Measurements from ENCODE around the gene SETD7.
A peak's percentile ranks its signal among the peaks of the same experiment; 100 is the strongest.

SETD7 gene

DNA sequence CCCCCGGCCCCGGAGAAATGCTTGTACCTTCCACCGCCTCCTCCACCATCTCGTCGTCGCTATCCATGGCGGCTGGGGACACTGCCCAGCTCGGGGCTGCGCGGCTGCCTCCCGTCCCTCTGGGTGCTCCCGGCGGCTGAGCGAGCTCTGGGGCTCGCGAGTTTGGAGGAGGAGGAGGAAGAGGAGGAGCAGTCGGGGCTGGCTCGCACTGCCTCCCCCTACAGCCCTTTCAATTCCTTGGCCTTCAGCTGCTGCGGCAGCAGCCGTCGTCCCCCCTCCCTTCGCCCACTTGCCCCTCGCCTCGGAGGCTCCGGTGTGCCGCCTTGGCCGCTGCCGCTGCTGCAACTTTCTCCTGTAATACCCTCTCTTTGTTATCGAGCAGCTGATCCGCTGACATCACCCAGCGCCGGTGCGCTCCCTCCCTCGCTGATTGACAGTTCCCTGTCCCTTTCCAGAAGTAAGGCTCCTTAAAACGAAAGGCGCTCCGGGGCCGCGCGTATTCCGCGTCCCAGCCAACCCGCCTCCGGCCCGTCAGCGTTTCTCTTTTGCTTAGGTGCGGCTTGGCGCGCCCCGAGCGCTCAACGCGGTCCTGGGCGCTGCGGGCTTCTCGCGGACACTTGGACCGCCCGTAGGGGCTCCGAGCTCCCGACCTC, at the start of gene SETD7:
Gene SETD7, minus strand, starts transcription at position 149 of the 653 bp plus-strand sequence. Its CDS starts 82 bp downstream, at position 67.
- DNase-seq: peak; percentile 74

DNA sequence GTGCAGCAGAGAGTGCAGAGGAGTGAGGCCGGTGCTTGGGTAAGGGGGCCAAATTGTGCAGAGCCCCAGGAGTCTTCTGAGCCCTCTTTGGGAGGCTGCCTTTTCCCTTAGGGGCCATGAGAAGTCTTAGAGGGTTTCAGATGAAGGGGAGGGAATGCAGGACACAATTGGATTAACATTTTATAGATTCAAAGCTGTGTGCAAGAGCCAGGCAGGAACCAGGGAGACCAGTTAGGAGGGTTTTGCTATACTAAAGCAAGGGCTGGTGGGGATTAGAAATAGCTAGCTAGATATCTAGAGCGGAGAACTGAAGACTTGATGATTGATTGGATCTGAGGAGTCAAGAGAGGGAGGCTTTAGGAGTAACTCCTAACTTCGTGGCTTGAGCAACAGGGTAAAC, 49.5 kb upstream of the SETD7 start:
- DNase-seq: no peak

DNA sequence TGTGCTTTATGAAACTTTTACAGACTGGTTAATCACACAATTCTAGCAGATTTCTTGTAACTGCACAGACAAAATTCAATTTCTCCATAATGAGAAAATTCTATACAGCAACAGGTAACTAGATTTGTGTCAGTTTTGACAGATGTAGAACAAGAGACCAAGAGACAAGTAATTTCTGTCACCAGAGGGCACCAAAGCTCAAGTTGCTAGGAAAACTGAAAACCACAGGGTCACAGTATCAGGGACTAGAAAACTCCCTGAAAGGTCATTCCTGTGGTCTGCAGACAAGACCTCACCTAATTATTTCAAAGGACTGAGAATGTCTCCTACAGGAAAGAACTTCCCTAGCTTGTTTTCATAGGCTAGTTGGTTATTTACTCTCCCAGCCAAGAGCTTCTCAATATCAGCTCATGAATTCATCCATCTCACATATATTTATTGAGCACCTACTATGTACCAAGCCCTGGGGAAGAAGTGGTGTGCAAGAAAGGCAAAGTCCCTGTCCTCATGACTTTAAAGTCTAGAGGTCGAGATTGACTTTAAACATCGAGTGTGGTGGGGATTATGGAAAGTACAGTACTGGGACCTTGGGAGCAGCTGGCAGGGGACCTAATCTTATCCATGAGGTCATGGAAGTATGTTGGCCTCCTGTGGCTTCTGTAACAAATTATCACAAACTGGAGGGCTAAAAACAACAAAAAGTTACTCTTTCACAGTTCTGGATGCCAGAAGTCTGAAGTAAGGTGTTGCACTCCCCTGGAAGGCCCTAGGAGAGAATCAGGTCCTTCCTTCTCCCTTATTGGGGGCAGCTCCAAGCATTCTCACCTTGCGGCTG, 47.8 kb upstream of the SETD7 start:
- DNase-seq: peak; percentile 9

DNA sequence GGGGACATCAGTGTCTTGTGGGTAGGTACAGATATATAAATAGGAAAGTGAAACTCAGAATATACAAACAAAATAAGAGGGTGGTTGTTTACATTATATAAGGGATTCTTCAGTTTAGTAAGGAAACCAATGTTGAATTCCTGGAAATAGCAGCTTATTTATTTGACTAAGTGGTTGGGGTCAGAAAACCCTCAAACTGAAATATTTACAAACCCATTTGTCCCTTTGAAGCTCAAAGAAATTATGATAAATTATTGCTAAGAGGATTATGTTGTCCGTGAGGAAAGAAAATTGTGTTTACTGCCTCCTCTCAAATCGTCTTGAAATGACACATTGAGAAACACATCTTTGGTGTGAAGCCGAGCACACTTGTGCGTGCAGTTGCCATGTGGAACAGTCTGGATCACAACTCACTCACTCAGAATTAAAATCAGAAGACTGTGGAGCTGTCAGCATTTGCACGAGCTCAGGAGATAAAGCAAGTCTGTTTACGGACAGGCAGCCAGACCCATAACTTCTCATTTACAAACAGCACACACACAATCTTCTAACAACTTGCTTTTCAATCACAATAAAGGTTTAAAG, 46.8 kb upstream of the SETD7 start:
- DNase-seq: no peak

DNA sequence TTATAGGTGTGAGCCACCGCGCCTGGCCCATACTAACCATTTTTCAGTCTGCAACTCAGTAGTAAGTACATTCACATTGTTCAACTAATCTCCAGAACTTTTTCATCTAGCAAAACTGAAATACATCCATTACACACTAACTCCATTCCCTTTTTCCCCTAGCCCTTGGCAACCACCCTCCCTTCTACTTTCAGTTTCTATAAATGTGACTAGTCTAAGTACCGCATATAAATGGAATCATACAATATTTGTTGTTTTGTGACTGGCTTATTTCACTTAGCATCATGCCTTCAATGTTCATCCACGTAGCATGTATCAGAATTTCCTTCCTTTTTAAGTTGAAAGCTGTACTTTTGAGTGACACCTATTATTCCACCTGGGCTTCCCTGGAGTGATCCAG, 44.6 kb upstream of the SETD7 start:
- no peak for DNase-seq

DNA sequence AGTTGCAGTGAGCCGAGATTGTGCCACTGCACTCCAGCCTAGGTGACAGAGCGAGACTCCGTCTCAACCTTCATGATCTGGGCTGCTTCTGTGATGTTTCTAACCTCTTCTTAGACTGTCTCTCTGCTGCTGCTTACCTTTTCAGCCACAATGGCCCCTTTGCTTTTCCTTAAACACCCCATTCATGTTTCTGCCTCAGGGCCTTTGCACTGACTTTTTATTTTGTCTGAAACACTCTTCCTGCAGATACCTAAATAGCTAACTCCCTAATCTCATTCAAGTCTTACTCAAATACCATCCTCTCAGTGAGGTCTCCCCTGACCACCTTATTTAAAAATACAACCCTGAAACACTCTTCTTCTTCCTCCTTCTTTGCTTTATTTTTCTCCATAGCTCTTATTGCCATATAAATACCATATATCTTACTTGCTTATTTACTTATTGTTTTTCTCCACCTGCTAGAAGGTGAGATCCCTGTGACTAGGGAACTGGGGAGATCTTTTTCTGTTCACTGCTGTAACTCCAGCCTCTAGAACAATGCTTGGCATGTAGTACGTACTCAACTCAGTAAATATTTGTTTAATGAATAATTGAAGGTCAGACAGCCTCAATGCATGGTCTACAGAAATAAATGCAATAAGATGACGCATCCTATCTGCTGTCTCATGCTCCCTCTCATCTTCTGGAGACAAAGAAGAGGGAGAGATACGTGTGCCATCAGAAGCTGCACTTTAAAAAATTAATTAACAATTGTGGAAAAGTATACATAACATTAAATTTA, 43.8 kb upstream of the SETD7 start:
- no peak for DNase-seq

DNA sequence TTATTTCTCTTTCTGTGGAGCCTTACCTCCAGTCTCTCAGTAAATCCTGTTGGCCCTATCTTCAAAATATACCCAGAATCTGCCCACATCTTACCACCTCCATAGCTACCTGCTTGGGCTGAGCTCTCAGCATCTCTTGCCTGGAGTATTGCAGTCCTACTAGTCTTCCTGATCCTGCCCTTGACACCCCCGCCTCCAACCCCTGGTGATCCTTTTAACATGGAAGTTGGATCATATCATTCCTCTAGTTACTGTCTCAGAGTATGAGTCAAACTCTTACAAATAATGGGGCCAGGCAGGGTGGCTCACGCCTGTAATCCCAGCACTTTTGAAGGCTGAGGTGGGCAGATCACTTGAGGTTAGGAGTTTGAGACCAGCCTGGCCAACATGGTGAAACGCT, 43.1 kb upstream of the SETD7 start:
- no peak for DNase-seq

DNA sequence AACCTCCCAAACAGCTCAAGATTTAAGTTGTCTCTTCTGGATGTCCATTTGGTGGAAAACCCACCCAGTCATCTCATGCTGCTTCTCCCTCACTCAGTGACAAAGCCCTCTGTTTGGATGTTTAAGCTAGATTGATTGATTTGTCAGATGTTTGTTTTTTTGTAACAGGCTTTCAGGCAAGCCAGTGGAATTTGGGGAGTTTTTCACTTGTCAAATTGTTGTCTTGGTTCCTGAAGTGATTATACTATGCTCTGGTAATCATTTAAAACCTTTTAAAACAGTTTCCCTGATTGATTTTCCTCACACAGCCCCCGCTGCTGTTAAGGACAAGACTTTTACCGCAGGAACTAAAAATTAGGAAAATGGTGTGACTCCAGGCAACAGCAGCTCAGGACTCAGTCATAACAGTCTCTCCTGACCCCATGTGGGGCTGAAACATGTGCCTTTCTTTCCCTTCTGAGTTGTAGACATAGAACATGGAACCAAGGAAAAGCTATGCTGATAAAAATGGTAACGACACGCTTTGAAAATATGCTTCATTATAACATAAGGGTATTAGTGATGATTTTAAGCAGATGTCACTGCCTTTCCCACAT, 40.8 kb upstream of the SETD7 start:
- DNase-seq: no peak

DNA sequence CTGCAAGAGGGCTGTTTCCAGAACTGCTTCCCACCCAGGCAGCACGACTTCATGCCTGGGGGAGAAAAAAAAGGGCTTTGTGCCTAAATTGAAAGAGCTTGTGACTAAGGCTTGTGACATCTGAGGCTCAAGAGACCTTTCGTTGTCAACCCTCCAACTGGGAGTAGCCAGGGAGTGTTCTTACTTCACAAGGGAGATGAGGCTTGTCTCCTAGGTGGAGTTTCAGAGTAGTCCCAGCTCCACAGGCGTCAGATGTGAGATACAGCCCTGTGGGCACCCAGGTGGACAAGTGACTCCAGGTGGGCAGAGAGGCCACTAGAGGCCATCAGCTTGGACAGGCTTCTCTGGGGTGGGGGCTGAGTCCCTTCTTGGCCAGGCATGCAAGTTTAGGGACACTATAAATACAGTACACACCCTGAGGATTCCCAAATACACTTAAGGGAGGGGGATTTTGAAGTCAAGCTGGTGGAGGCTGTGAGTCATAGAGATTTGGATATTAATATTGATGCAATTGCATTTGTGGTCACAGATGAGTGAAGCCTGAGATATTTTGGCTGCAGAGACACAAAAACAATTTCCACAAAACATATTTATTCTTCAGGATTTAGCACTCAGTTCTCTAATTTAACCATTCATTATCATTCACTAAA, 40.1 kb upstream of the SETD7 start:
- no peak for DNase-seq

DNA sequence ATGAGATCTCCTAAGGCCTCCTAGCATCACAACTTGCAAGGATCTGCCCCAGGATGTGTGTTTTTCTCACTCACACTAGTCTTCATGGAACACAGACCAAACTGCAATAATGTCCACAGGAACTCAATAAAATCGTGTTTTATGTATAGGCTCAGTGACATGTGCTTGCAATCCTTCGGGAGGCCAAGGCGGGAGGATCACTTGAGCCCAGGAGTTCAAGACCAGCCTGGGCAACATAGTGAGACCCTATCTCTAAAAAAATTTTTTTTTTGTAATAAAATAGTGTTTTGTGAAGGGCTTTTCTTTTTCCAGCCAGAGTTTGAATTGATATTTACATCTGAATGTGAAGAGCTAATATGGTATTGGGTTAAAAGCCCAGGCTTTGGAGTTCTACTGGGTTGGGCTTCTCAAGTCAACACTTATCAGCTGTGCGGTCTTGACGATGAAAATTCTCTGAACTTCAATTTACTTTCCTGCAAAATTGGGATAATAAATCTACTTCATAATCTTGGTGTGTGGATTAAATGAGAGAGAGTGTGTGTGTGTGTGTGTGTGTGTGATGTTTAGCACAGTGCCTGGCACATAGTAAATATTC, 38.7 kb upstream of the SETD7 start:
- no peak for DNase-seq

DNA sequence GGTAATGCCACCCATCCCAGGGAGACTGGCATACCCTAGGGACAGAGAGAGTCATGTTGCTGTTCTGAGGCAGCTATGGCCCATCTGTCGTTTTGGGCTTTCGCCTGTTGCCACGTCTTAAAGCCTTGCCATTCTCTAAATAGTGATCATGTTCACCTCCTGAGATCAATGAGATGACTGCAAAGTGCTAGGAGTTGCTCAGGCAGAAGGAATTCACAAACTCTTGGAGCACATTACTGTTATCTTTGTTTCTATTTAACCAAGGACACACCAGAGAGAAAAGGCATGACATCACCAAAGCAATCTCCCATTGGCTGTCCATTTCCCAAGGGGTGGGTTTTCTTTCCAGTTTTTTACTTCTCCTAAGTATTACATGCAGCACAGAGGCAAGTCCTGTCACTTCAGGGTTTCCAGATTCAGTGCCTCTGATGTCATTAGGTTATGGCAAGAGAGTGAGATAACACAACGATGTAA, 37.1 kb upstream of the SETD7 start:
- no peak for DNase-seq

DNA sequence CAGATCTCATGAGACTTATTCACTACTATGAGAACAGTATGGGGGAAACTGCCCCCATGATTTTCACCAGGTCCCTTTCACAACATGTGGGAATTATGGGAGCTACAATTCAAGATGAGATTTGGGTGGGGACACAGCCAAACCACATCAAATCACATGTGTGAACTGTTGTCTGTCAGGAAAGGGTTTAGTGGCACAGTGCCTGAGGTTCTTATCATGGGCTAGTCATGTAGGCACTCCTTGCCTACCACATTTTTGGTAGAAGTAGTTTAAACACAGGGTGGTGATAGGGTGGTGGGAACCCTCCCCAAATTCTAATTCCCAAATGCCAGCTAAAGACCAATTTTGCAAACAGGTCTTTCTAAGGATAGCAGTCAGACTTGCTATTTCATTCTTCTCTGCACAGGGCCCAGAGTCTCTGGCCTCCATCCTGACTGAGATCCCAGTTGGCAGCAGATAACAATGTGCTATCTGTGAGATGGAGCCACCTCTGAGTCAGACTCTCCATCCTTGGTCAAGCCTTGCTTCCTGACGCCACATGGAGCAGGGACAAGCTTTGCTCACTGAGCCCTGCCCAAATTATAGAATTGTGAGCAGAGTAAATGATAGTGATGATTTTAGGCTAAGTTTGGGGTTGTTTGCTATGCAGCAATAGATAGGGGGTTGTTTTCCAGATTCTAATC, 33.5 kb upstream of the SETD7 start:
- DNase-seq: no peak

DNA sequence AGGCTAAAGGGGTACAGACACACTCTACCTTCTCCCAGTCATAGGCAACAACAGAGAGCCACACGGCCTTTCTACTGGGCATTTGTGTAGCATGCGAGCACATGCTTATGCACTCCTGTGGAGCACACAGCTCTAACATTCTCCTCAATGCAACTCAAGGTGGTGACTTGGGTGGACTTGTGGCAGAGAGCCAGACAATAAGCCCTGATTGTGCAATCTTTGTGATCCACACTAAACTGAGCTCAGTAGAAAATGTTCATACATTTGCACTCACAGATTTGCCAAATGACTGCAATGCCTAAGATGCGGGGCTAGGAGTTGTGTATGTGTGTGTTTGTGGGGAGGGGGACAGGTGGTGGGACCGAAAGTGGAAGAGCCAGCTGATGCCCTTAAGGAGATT, 31.4 kb upstream of the SETD7 start:
- no peak for DNase-seq

DNA sequence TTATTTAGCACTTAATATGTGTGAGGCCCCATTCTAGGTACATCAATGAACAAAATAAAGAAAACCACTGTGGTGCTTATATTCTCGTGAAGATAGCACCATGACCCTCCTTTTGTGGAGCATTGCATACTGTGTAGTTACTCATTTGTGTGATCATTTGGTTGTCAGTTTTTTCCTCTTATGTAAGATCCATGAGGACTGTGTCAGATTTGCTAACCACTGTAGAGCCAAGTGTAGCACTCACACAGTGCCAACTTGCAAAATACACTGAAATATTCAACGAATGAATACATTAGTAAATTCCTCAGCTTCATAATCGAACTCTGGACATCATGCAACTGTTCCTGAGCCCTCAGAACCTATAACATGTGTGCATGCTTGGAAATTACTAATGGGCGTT, 29.5 kb upstream of the SETD7 start:
- no peak for DNase-seq

DNA sequence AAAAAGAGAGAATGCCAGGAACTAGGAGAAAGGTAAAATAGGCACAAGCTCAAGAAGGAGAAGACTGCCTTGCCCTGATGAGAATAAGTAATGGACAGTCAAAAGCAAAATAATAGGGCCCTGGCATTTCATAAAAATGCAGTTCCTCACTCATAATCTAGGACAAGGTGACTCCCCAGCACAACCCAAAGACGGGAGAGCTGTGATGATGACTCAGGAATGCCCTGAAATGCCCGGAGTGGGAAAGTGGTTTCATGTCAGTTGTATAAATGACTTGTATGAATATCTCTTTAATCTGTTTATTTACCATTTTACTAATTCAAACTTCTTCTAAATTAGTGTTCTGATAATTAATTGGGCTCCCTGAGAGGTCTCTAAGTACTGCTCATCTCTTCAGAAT, 28.8 kb upstream of the SETD7 start:
- no peak for DNase-seq

DNA sequence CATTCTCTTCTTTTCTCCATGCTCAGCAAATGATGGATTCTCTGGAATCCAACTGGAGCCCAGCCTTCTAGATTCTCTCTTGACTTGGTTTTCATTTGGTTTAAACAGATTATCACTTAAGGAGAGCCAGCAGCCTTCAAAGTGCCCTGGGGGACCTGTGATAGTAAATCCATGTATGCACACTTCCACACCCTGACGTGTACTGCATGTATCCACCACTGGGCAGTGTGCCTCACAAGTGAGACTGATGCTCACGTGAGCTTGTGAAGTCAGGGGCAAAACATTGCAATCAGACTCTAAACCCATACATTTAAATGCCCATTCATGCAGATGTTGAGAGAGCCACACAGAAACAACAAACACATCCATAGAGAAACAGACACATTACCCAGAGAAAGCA, 28.0 kb upstream of the SETD7 start:
- no peak for DNase-seq

DNA sequence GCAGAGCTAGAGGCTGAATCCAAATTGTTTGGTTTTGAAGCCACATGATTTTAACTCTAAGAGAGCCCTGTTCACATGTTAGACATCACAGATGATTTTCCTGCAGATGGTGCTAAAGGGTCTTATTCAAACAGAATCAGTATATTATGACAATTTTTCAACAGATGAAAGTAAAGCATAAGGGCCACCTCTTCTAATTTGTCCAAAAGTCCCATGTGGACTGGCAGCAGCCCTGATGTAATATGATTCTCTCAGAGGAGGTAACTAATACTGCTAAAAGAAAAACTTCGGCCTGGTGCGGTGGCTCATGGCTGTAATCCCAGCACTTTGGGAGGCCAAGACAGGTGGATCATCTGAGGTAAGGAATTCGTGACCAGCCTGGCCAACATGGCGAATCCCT, 26.0 kb upstream of the SETD7 start:
- DNase-seq: no peak

DNA sequence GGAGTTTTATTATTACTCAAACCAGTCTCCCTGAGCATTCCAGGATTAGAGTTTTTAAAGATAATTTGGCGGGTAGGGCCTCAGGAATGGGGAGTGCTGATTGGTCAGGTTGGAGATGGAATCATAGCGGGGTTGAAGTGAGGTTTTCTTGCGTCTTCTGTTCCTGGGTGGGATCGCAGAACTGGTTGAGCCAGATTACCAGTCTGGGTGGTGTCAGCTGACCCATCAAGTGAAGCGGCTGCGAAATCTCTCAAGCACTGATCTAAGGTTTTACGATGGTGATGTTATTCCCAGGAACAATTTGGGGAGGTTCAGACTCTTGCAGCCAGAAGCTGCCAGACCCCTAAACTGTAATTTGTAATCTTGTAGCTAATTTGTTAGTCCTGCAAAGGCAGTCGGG, 25.1 kb upstream of the SETD7 start:
- DNase-seq: no peak

DNA sequence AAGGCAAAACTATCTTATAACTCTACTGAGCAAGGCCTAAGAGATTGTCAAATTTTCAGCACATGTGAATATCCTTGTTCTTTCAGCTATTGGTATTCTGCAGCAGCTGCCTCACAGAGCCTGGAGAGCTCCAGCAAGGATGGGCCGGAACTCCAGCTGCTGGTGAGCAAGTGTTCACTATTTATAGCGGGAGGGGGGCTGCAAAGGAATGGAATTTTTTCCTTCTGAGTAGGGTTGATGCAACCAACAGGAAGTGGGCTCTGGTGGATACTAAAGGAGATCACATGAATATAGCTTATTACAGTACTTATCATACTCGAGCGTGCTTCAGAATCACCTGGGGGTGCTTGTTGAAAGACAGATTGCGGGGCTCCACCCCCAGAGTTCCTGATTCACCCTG, 20.2 kb upstream of the SETD7 start:
- DNase-seq: no peak

DNA sequence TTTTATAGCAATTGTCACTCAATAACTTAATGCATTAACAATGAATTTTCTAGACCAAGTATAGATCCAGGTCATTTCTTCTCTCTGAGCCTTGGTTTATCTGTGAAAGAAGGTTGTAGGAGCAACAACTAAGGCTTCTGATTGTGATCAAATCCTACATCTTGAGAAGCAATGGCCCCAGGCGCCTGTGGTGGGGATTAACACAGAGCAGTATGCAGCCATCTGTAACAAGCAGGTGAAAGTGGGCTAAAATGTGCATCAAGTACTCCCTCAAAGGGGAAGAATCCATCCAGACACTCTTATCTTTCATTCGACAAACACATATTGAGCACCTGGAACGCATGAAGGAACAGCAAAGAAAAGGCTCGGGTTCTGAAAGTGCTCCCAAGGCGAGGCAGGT, 19.1 kb upstream of the SETD7 start:
- DNase-seq: no peak

DNA sequence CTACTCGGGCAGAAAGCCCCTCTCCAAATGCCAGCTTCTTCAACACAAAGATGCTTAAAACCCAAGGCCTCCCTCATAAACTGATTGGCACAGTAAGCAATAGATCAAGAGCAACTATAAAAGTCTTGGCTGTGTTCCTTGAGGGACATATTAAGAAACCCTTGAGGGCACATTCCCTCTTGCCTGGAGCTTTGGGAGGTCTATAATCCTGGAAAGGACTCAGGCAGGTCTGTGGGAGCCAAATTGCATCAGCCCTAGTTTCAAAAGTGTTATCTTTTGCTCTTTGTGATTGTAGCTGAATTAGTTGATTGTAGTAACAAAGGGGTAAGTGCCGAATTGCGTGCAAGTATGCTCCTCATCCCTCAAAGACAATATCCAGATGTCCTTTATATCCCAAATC, 18.6 kb upstream of the SETD7 start:
- DNase-seq: no peak

Data from stimulated activated CD4-positive, alpha-beta T cell treated with anti-CD3 and anti-CD28 coated beads, Interleukin-15, amount 100 ng/mL, for 24 hours (primary cell).